GM23338 (cell line): ENCODE results near the gene LCA5. TPM values are rescaled to one million over a fixed set of nuclear protein-coding genes. Genes with fewer than 3 reads are reported as not detected.
A peak's percentile ranks its signal among the peaks of the same experiment; 100 is the strongest.

Source experiments
- ATAC-seq: fragments of 200-7000 bp; cut with Tn5 transposase; 3 replicates; pipeline ENCODE4 v1.9.1; 2020
- DNase-seq: peaks from one replicate; pipeline ENCODE4 v3.0.0-alpha.2; 2015; ENCODE audit warnings: low spot score
- H2AFZ ChIP-seq: fragments of 200-600 bp; sonication (generic); 2 replicates; pipeline ENCODE4 v1.8.0; 2016; ENCODE audit warnings: antibody characterized with exemption, mild to moderate bottlenecking, moderate library complexity
- H3F3A ChIP-seq: fragments of 200-600 bp; sonication (generic); replicated peaks from 2 replicates; pipeline ENCODE4 v1.8.0; 2017; ENCODE audit warnings: antibody characterized with exemption, mixed run types, low read depth
- H3K27ac ChIP-seq: fragments of 200-600 bp; sonication (generic); 2 replicates; pipeline ENCODE4 v1.6.1; 2016; ENCODE audit warnings: low read depth
- H3K27me3 ChIP-seq: fragments of 200-600 bp; sonication (generic); 2 replicates; pipeline ENCODE4 v1.8.0; 2016; ENCODE audit warnings: mild to moderate bottlenecking, mixed run types, moderate library complexity; ENCODE audit not compliant: insufficient read depth
- H3K36me3 ChIP-seq: fragments of 200-600 bp; sonication (generic); 2 replicates; pipeline ENCODE4 v1.8.0; 2016; ENCODE audit warnings: mild to moderate bottlenecking; ENCODE audit not compliant: insufficient read depth
- H3K4me1 ChIP-seq: fragments of 200-600 bp; sonication (generic); 2 replicates; pipeline ENCODE4 v1.8.0; 2016; ENCODE audit warnings: mild to moderate bottlenecking, moderate library complexity; ENCODE audit not compliant: insufficient read depth
- H3K4me2 ChIP-seq: fragments of 200-600 bp; sonication (generic); 2 replicates; pipeline ENCODE4 v1.7.1; 2017; ENCODE audit warnings: mixed run types
- H3K4me3 ChIP-seq: fragments of 200-600 bp; sonication (generic); 2 replicates; pipeline ENCODE4 v1.6.1; 2016; ENCODE audit warnings: mixed run types
- H3K79me2 ChIP-seq: fragments of 200-600 bp; sonication (generic); replicated peaks from 2 replicates; pipeline ENCODE4 v1.8.0; 2017; ENCODE audit warnings: mild to moderate bottlenecking; ENCODE audit not compliant: insufficient read depth
- H3K9me2 ChIP-seq: fragments of 200-600 bp; sonication (generic); 2 replicates; pipeline ENCODE4 v1.8.0; 2017; ENCODE audit not compliant: insufficient read depth
- H4K20me1 ChIP-seq: fragments of 200-600 bp; sonication (generic); replicated peaks from 2 replicates; pipeline ENCODE4 v1.8.0; 2017; ENCODE audit warnings: mild to moderate bottlenecking; ENCODE audit not compliant: insufficient read depth
- H3K27ac Mint-ChIP-seq: 2 replicates; pipeline ENCODE4 v1.8.0; 2020; ENCODE audit warnings: inconsistent platforms, mild to moderate bottlenecking, moderate library complexity, mixed read lengths
- H3K27me3 Mint-ChIP-seq: 3 replicates; pipeline ENCODE4 v1.8.0; 2022; ENCODE audit warnings: low read depth, mild to moderate bottlenecking, moderate library complexity, mixed read lengths, inconsistent platforms; ENCODE audit not compliant: insufficient read depth, poor library complexity
- H3K36me3 Mint-ChIP-seq: 3 replicates; pipeline ENCODE4 v1.8.0; 2021; ENCODE audit warnings: low read depth, mild to moderate bottlenecking, inconsistent platforms, moderate library complexity, mixed read lengths
- H3K4me1 Mint-ChIP-seq: 3 replicates; pipeline ENCODE4 v1.8.0; 2020; ENCODE audit warnings: mild to moderate bottlenecking, inconsistent platforms, mixed read lengths
- H3K4me3 Mint-ChIP-seq: 3 replicates; pipeline ENCODE4 v1.8.0; 2021; ENCODE audit warnings: moderate library complexity, mild to moderate bottlenecking, inconsistent platforms, mixed read lengths
- H3K9me3 Mint-ChIP-seq: 3 replicates; pipeline ENCODE4 v1.8.0; 2020; ENCODE audit warnings: moderate library complexity, mild to moderate bottlenecking, inconsistent platforms, mixed read lengths
- CREB1 ChIP-seq: fragments of 250-450 bp; sonication (Bioruptor Pico); IDR thresholded peaks from 2 replicates; pipeline ENCODE4 v1.5.0; 2020; ENCODE audit warnings: low read depth, mild to moderate bottlenecking, moderate library complexity
- JUNB ChIP-seq: IDR thresholded peaks from one replicate; pipeline ENCODE4 v1.6.1; 2016; ENCODE audit warnings: antibody characterized with exemption; ENCODE audit not compliant: unreplicated experiment
- NANOG ChIP-seq: IDR thresholded peaks from 2 replicates; pipeline ENCODE4 v1.6.1; 2016; ENCODE audit warnings: antibody characterized with exemption, borderline replicate concordance
- STAT1 ChIP-seq: IDR thresholded peaks from one replicate; pipeline ENCODE4 v1.6.1; 2016; ENCODE audit warnings: antibody characterized with exemption; ENCODE audit not compliant: unreplicated experiment
- ZNF114 ChIP-seq: fragments of 250-450 bp; sonication (Bioruptor Pico); IDR thresholded peaks from 2 replicates; pipeline ENCODE4 v1.5.0; 2020; ENCODE audit warnings: mild to moderate bottlenecking, moderate library complexity
- ZNF331 ChIP-seq: fragments of 250-450 bp; sonication (Bioruptor Pico); IDR thresholded peaks from 2 replicates; pipeline ENCODE4 v1.5.0; 2020; ENCODE audit warnings: low read depth, mild to moderate bottlenecking, moderate library complexity
- polyA plus RNA-seq: library from polyadenylated mRNA; unstranded; fragments of >200 nt; fragmentation: Nextera tagmentation; extraction: Ambion mirVana; gene quantifications from 2 replicates; pipeline ENCODE4 v1.2.1, GENCODE V29; 2016
- total RNA-seq: library from RNA; depleted of rRNA; stranded (reverse); fragments of >200 nt; shearing (Covaris generic); gene quantifications from 2 replicates; pipeline ENCODE4 v1.2.3, GENCODE V29; 2014
- TF ChIP-seq, protein P1 (sequence below): IDR thresholded peaks from one replicate; pipeline ENCODE4 v1.6.1; 2018; ENCODE audit warnings: antibody characterized with exemption; ENCODE audit not compliant: unreplicated experiment
- TF ChIP-seq, protein P2 (sequence below): fragments of 250-450 bp; sonication (Bioruptor Pico); IDR thresholded peaks from 2 replicates; pipeline ENCODE4 v1.5.0; 2020; ENCODE audit warnings: mild to moderate bottlenecking, moderate library complexity

LCA5 gene
- total and polyA plus RNA-seq, 2 experiments from 2014 or later: 4.2 TPM

DNA sequence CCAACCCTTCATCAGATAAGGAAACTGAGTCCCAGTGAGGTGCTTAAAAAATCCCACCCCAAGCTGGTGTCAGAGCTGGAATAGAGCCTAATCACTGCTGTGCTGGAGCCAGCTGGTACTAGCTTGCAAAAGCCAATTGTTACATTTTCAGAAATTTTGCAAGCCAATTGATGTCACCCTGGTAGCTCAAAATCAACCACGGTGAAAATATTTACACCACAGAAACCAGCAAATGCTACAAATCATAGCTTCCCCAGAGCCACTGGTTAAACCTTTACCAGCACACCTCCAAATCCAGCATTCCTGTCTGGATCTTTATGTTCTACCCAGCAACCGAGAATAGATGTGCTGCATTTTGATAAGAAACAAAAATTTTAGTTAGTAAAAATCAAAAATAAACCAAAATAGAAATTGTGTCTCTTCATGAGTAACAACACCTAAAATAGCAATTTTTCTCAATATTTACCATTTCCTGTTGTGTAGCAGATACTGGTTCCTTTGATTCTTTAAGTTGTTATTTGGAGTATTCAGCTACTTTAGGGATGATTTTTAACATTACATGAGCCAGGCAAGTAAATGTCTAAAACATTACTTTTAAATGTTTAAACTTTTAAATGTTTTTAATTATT lies 7.2 kb upstream of the LCA5 start:
- Mint-ChIP-seq H3K36me3 (0 out of 3 replicates have a peak, but pooled peaks cover 3% of the 10 kb centered on the region), H3K27ac (no peak overlapping the region), H3K4me3 (no peak overlapping the region), H3K9me3 (no peaks in the 10 kb centered on the region), H3K4me1 (peaks cover 31% of the 10 kb centered on the region), H3K27me3 (no peaks in the 10 kb centered on the region)
- Histone ChIP-seq H3K27ac (no peak overlapping the region; the same call in 1 of the 2 replicates), H4K20me1 (no peaks in the 10 kb centered on the region), H3K27me3 (no peaks in the 10 kb centered on the region), H3F3A (no peaks in the 10 kb centered on the region), H3K4me2 (peak overlapping the region; percentile 30), H3K36me3 (no peaks in the 10 kb centered on the region), H2AFZ (no peak overlapping the region), H3K4me1 (peaks cover 25% of the 10 kb centered on the region), H3K9me2 (no peaks in the 10 kb centered on the region), H3K4me3 (no peak overlapping the region), H3K79me2 (no peaks in the 10 kb centered on the region)
- ATAC-seq: no peak
- peak; percentile 13 for DNase-seq
- no peak for TF ChIP-seq STAT1
- TF ChIP-seq, protein P1, sequence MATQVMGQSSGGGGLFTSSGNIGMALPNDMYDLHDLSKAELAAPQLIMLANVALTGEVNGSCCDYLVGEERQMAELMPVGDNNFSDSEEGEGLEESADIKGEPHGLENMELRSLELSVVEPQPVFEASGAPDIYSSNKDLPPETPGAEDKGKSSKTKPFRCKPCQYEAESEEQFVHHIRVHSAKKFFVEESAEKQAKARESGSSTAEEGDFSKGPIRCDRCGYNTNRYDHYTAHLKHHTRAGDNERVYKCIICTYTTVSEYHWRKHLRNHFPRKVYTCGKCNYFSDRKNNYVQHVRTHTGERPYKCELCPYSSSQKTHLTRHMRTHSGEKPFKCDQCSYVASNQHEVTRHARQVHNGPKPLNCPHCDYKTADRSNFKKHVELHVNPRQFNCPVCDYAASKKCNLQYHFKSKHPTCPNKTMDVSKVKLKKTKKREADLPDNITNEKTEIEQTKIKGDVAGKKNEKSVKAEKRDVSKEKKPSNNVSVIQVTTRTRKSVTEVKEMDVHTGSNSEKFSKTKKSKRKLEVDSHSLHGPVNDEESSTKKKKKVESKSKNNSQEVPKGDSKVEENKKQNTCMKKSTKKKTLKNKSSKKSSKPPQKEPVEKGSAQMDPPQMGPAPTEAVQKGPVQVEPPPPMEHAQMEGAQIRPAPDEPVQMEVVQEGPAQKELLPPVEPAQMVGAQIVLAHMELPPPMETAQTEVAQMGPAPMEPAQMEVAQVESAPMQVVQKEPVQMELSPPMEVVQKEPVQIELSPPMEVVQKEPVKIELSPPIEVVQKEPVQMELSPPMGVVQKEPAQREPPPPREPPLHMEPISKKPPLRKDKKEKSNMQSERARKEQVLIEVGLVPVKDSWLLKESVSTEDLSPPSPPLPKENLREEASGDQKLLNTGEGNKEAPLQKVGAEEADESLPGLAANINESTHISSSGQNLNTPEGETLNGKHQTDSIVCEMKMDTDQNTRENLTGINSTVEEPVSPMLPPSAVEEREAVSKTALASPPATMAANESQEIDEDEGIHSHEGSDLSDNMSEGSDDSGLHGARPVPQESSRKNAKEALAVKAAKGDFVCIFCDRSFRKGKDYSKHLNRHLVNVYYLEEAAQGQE: no peak
- no peak for TF ChIP-seq CREB1

DNA sequence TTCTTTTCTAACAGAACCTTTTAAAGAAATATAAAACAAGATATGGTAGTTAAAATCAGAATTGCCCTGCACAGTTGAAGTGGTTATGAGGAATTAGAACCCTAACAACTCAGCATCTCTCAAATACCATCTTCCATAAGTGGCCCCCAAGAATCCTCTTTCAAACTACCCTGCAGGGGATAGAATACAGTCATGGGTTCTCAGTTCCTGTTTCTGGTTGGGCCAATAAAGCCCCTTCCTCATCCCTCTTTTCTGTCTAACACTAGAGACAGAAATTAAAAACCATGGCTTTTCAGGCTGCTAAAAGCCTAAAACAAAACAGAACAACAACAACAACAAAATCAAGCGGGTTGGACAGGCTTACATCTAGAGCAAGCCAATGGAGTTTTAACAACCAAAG lies 6.7 kb upstream of the LCA5 start:
- H3K4me1 Mint-ChIP-seq: peaks cover 31% of the 10 kb centered on the region
- H3K36me3 Mint-ChIP-seq: 0 out of 3 replicates have a peak, but pooled peaks cover 3% of the 10 kb centered on the region
- no peak overlapping the region for H3K27ac Mint-ChIP-seq
- H3K4me3 Mint-ChIP-seq: 0 out of 3 replicates have a peak overlapping the region, but pooled peaks have one; percentile 19
- no peaks in the 10 kb centered on the region for H3K9me3 Mint-ChIP-seq
- H3K79me2 ChIP-seq: no peaks in the 10 kb centered on the region
- no peak for ATAC-seq
- no peak for DNase-seq
- H2AFZ ChIP-seq: no peak overlapping the region
- H3K4me1 ChIP-seq: peaks cover 26% of the 10 kb centered on the region
- H4K20me1 ChIP-seq: no peaks in the 10 kb centered on the region
- peak overlapping the region; percentile 30; the same call in 1 of the 2 replicates for H3K4me2 ChIP-seq
- H3K9me2 ChIP-seq: no peaks in the 10 kb centered on the region
- H3K36me3 ChIP-seq: no peaks in the 10 kb centered on the region
- H3K27me3 Mint-ChIP-seq: no peaks in the 10 kb centered on the region
- no peak overlapping the region for H3K4me3 ChIP-seq
- no peaks in the 10 kb centered on the region for H3K27me3 ChIP-seq
- no peaks in the 10 kb centered on the region for H3F3A ChIP-seq
- H3K27ac ChIP-seq: no peak overlapping the region
- TF ChIP-seq NANOG (no peak), ZNF114 (no peak), ZNF331 (no peak), STAT1 (no peak), JUNB (no peak)
- TF ChIP-seq, protein P1: no peak
- TF ChIP-seq, protein P2, sequence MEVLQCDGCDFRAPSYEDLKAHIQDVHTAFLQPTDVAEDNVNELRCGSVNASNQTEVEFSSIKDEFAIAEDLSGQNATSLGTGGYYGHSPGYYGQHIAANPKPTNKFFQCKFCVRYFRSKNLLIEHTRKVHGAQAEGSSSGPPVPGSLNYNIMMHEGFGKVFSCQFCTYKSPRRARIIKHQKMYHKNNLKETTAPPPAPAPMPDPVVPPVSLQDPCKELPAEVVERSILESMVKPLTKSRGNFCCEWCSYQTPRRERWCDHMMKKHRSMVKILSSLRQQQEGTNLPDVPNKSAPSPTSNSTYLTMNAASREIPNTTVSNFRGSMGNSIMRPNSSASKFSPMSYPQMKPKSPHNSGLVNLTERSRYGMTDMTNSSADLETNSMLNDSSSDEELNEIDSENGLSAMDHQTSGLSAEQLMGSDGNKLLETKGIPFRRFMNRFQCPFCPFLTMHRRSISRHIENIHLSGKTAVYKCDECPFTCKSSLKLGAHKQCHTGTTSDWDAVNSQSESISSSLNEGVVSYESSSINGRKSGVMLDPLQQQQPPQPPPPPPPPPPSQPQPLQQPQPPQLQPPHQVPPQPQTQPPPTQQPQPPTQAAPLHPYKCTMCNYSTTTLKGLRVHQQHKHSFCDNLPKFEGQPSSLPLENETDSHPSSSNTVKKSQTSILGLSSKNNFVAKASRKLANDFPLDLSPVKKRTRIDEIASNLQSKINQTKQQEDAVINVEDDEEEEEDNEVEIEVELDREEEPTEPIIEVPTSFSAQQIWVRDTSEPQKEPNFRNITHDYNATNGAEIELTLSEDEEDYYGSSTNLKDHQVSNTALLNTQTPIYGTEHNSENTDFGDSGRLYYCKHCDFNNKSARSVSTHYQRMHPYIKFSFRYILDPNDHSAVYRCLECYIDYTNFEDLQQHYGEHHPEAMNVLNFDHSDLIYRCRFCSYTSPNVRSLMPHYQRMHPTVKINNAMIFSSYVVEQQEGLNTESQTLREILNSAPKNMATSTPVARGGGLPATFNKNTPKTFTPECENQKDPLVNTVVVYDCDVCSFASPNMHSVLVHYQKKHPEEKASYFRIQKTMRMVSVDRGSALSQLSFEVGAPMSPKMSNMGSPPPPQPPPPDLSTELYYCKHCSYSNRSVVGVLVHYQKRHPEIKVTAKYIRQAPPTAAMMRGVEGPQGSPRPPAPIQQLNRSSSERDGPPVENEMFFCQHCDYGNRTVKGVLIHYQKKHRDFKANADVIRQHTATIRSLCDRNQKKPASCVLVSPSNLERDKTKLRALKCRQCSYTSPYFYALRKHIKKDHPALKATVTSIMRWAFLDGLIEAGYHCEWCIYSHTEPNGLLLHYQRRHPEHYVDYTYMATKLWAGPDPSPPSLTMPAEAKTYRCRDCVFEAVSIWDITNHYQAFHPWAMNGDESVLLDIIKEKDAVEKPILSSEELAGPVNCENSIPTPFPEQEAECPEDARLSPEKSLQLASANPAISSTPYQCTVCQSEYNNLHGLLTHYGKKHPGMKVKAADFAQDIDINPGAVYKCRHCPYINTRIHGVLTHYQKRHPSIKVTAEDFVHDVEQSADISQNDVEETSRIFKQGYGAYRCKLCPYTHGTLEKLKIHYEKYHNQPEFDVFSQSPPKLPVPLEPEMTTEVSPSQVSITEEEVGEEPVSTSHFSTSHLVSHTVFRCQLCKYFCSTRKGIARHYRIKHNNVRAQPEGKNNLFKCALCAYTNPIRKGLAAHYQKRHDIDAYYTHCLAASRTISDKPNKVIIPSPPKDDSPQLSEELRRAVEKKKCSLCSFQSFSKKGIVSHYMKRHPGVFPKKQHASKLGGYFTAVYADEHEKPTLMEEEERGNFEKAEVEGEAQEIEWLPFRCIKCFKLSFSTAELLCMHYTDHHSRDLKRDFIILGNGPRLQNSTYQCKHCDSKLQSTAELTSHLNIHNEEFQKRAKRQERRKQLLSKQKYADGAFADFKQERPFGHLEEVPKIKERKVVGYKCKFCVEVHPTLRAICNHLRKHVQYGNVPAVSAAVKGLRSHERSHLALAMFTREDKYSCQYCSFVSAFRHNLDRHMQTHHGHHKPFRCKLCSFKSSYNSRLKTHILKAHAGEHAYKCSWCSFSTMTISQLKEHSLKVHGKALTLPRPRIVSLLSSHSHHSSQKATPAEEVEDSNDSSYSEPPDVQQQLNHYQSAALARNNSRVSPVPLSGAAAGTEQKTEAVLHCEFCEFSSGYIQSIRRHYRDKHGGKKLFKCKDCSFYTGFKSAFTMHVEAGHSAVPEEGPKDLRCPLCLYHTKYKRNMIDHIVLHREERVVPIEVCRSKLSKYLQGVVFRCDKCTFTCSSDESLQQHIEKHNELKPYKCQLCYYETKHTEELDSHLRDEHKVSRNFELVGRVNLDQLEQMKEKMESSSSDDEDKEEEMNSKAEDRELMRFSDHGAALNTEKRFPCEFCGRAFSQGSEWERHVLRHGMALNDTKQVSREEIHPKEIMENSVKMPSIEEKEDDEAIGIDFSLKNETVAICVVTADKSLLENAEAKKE: no peak
